IPS-20b (cell line): ENCODE results near the gene FBXW8.

Experiments used
- H3K27ac ChIP-seq: one replicate; pipeline ENCODE4 v1.5.1; 2013; ENCODE audit warnings: low read length
- H3K27me3 ChIP-seq: 2 replicates; pipeline ENCODE4 v1.6.1; 2013; ENCODE audit warnings: mild to moderate bottlenecking, low read length, inconsistent platforms; ENCODE audit not compliant: insufficient read depth
- H3K36me3 ChIP-seq: 2 replicates; pipeline ENCODE4 v1.6.1; 2013; ENCODE audit warnings: low read depth, mild to moderate bottlenecking, inconsistent platforms, low read length, moderate library complexity; ENCODE audit not compliant: insufficient read depth
- H3K4me1 ChIP-seq: 2 replicates; pipeline ENCODE4 v1.6.1; 2013; ENCODE audit warnings: mild to moderate bottlenecking, control low read depth, inconsistent platforms, low read length, moderate library complexity; ENCODE audit not compliant: insufficient read depth
- H3K4me3 ChIP-seq: 2 replicates; pipeline ENCODE4 v1.5.1; 2013; ENCODE audit warnings: mild to moderate bottlenecking, low read length, inconsistent platforms
- H3K9ac ChIP-seq: 2 replicates; pipeline ENCODE4 v1.6.1; 2013; ENCODE audit warnings: low read depth, mild to moderate bottlenecking, inconsistent platforms, low read length, moderate library complexity
- H3K9me3 ChIP-seq: 2 replicates; pipeline ENCODE4 v1.6.1; 2013; ENCODE audit warnings: mild to moderate bottlenecking, low read depth, low read length, inconsistent platforms; ENCODE audit not compliant: insufficient read depth

Gene FBXW8

GRCh38 chr12:116927244-116927940 lies 16.6 kb downstream of the FBXW8 start:
- Histone ChIP-seq H3K9ac (no peak overlapping the region), H3K4me3 (no peak overlapping the region), H3K36me3 (peaks cover 31% of the 10 kb centered on the region; the same call in 1 of the 2 replicates), H3K27me3 (no peaks in the 10 kb centered on the region), H3K27ac (no peak overlapping the region), H3K4me1 (no peaks in the 10 kb centered on the region), H3K9me3 (no peaks in the 10 kb centered on the region)

- H3K9ac ChIP-seq, result no peak overlapping the region
- H3K27ac ChIP-seq, result no peak overlapping the region
- no peaks in the 10 kb centered on the region for H3K9me3 ChIP-seq
- H3K4me3 ChIP-seq, result no peak overlapping the region
- no peaks in the 10 kb centered on the region for H3K27me3 ChIP-seq
- no peaks in the 10 kb centered on the region for H3K4me1 ChIP-seq
- peaks cover 31% of the 10 kb centered on the region; the same call in 1 of the 2 replicates for H3K36me3 ChIP-seq
These were observed 17.8 kb downstream of the FBXW8 start for GRCh38 chr12:116928504-116928903.

- H3K4me3 ChIP-seq, result no peak overlapping the region
- no peaks in the 10 kb centered on the region for H3K9me3 ChIP-seq
- H3K36me3 ChIP-seq, result peaks cover 31% of the 10 kb centered on the region; the same call in 1 of the 2 replicates
- no peak overlapping the region for H3K9ac ChIP-seq
- H3K27me3 ChIP-seq, result no peaks in the 10 kb centered on the region
- H3K4me1 ChIP-seq, result no peaks in the 10 kb centered on the region
- H3K27ac ChIP-seq, result no peak overlapping the region
These were observed 19.1 kb downstream of the FBXW8 start for GRCh38 chr12:116929885-116930284.

- peaks cover 42% of the 10 kb centered on the region for H3K36me3 ChIP-seq
- no peaks in the 10 kb centered on the region for H3K27me3 ChIP-seq
- no peaks in the 10 kb centered on the region for H3K4me1 ChIP-seq
- H3K9ac ChIP-seq, result no peak overlapping the region
- no peak overlapping the region for H3K4me3 ChIP-seq
- no peaks in the 10 kb centered on the region for H3K9me3 ChIP-seq
- H3K27ac ChIP-seq, result no peak overlapping the region
These were observed 20.9 kb downstream of the FBXW8 start for GRCh38 chr12:116931665-116932064.

GRCh38 chr12:116933091-116933490 lies 22.3 kb downstream of the FBXW8 start:
- H3K9ac ChIP-seq, result no peak overlapping the region
- H3K9me3 ChIP-seq, result no peaks in the 10 kb centered on the region
- no peaks in the 10 kb centered on the region for H3K4me1 ChIP-seq
- no peaks in the 10 kb centered on the region for H3K27me3 ChIP-seq
- no peak overlapping the region for H3K4me3 ChIP-seq
- H3K36me3 ChIP-seq, result peaks cover 39% of the 10 kb centered on the region
- H3K27ac ChIP-seq, result no peak overlapping the region

GRCh38 chr12:116933512-116934246 lies 22.9 kb downstream of the FBXW8 start:
- Histone ChIP-seq H3K4me1 (no peaks in the 10 kb centered on the region), H3K4me3 (no peak overlapping the region), H3K27ac (no peak overlapping the region), H3K9ac (no peak overlapping the region), H3K36me3 (peaks cover 33% of the 10 kb centered on the region), H3K27me3 (no peaks in the 10 kb centered on the region), H3K9me3 (no peaks in the 10 kb centered on the region)

GRCh38 chr12:116934908-116935705 lies 24.4 kb downstream of the FBXW8 start:
- H3K9ac ChIP-seq, result no peak overlapping the region
- H3K36me3 ChIP-seq, result peaks cover 26% of the 10 kb centered on the region
- no peaks in the 10 kb centered on the region for H3K27me3 ChIP-seq
- no peaks in the 10 kb centered on the region for H3K4me1 ChIP-seq
- H3K27ac ChIP-seq, result no peak overlapping the region
- H3K4me3 ChIP-seq, result no peak overlapping the region
- H3K9me3 ChIP-seq, result no peaks in the 10 kb centered on the region

GRCh38 chr12:116937640-116938039 lies 26.9 kb downstream of the FBXW8 start:
- peaks cover 17% of the 10 kb centered on the region for H3K36me3 ChIP-seq
- H3K9ac ChIP-seq, result no peak overlapping the region
- no peaks in the 10 kb centered on the region for H3K9me3 ChIP-seq
- no peak overlapping the region for H3K27ac ChIP-seq
- H3K4me3 ChIP-seq, result no peak overlapping the region
- no peaks in the 10 kb centered on the region for H3K4me1 ChIP-seq
- no peaks in the 10 kb centered on the region for H3K27me3 ChIP-seq

- no peaks in the 10 kb centered on the region for H3K27me3 ChIP-seq
- H3K4me3 ChIP-seq, result no peak overlapping the region
- no peaks in the 10 kb centered on the region for H3K4me1 ChIP-seq
- no peak overlapping the region for H3K9ac ChIP-seq
- H3K9me3 ChIP-seq, result 0 out of 2 replicates have a peak, but pooled peaks cover 4% of the 10 kb centered on the region
- H3K36me3 ChIP-seq, result peaks cover 30% of the 10 kb centered on the region
- no peak overlapping the region for H3K27ac ChIP-seq
These were observed 29.0 kb downstream of the FBXW8 start for GRCh38 chr12:116939734-116940133.

- peaks cover 36% of the 10 kb centered on the region for H3K36me3 ChIP-seq
- H3K27me3 ChIP-seq, result no peaks in the 10 kb centered on the region
- no peaks in the 10 kb centered on the region for H3K4me1 ChIP-seq
- H3K4me3 ChIP-seq, result no peak overlapping the region
- H3K27ac ChIP-seq, result no peak overlapping the region
- H3K9me3 ChIP-seq, result 0 out of 2 replicates have a peak, but pooled peaks cover 4% of the 10 kb centered on the region
- no peak overlapping the region for H3K9ac ChIP-seq
These were observed 30.4 kb downstream of the FBXW8 start for GRCh38 chr12:116941188-116941587.

- Histone ChIP-seq H3K36me3 (peaks cover 41% of the 10 kb centered on the region), H3K27me3 (no peaks in the 10 kb centered on the region), H3K9ac (no peak overlapping the region), H3K4me3 (no peak overlapping the region), H3K9me3 (0 out of 2 replicates have a peak, but pooled peaks cover 4% of the 10 kb centered on the region), H3K27ac (no peak overlapping the region), H3K4me1 (no peaks in the 10 kb centered on the region)
These were observed 32.9 kb downstream of the FBXW8 start for GRCh38 chr12:116943419-116944372.
